Neural cell (in vitro differentiated cells): Measurements from ENCODE around the gene PGM2L1. TPM values are rescaled to one million over a fixed set of nuclear protein-coding genes. Genes with fewer than 3 reads are reported as not detected.

ENCODE experiments used
- H2AFZ ChIP-seq: fragments of 200-600, 300-800 bp; sonication (generic), shearing (Covaris generic); 2 replicates; pipeline ENCODE4 v1.6.0; 2014; ENCODE audit warnings: low read depth, mild to moderate bottlenecking, antibody characterized with exemption, low read length, moderate library complexity
- H3F3A ChIP-seq: fragments of 200-600 bp; shearing (Covaris generic); 2 replicates; pipeline ENCODE4 v1.6.1; 2016; ENCODE audit warnings: mild to moderate bottlenecking, moderate library complexity, mixed read lengths, antibody characterized with exemption, low read length; ENCODE audit not compliant: insufficient read depth, poor library complexity, severe bottlenecking
- H3K27ac ChIP-seq: fragments of 200-600, 300-800 bp; sonication (generic), shearing (Covaris generic); 2 replicates; pipeline ENCODE4 v1.5.1; 2014; ENCODE audit warnings: mild to moderate bottlenecking, low read length, moderate library complexity
- H3K27me3 ChIP-seq: fragments of 300-800, 200-600 bp; sonication (generic), shearing (Covaris generic); 2 replicates; pipeline ENCODE4 v1.6.0; 2014; ENCODE audit warnings: mild to moderate bottlenecking, low read depth, low read length, moderate library complexity; ENCODE audit not compliant: insufficient read depth
- H3K36me3 ChIP-seq: fragments of 300-800, 200-600 bp; sonication (generic), shearing (Covaris generic); 2 replicates; pipeline ENCODE4 v1.5.1; 2014; ENCODE audit warnings: mild to moderate bottlenecking, antibody characterized with exemption, low read length, moderate library complexity; ENCODE audit not compliant: insufficient read depth
- H3K4me2 ChIP-seq: fragments of 300-800, 200-600 bp; sonication (generic), shearing (Covaris generic); 2 replicates; pipeline ENCODE4 v1.6.0; 2014; ENCODE audit warnings: mild to moderate bottlenecking, low read length
- H3K4me3 ChIP-seq: fragments of 300-800, 200-600 bp; sonication (generic), shearing (Covaris generic); 2 replicates; pipeline ENCODE4 v1.5.1; 2014; ENCODE audit warnings: mild to moderate bottlenecking, low read length, moderate library complexity
- H3K79me2 ChIP-seq: fragments of 200-600 bp; shearing (Covaris generic); replicated peaks from 2 replicates; pipeline ENCODE4 v1.6.0; 2014; ENCODE audit warnings: mild to moderate bottlenecking, low read length, moderate library complexity; ENCODE audit not compliant: insufficient read depth
- H3K9ac ChIP-seq: fragments of 300-800, 200-600 bp; sonication (generic), shearing (Covaris generic); 2 replicates; pipeline ENCODE4 v1.6.1; 2016; ENCODE audit warnings: mild to moderate bottlenecking, low read length, mixed read lengths
- H3K9me2 ChIP-seq: fragments of 200-600 bp; shearing (Covaris generic); 2 replicates; pipeline ENCODE4 v1.6.1; 2016; ENCODE audit warnings: mild to moderate bottlenecking, low read length, mixed read lengths; ENCODE audit not compliant: insufficient read depth
- H3K9me3 ChIP-seq: fragments of 200-600, 300-800 bp; sonication (generic), shearing (Covaris generic); 2 replicates; pipeline ENCODE4 v1.6.1; 2016; ENCODE audit warnings: mild to moderate bottlenecking, mixed run types, low read length, moderate library complexity, mixed read lengths
- H4K20me1 ChIP-seq: fragments of 200-600 bp; shearing (Covaris generic); 2 replicates; pipeline ENCODE4 v1.6.1; 2016; ENCODE audit warnings: mild to moderate bottlenecking, mixed run types; ENCODE audit not compliant: insufficient read depth
- CTCF ChIP-seq: fragments of 450-650 bp; IDR thresholded peaks from 2 replicates; pipeline ENCODE4 v1.5.1; 2014; ENCODE audit warnings: antibody characterized with exemption, mild to moderate bottlenecking, moderate library complexity; ENCODE audit not compliant: poor library complexity, severe bottlenecking
- EP300 ChIP-seq: fragments of 450-650 bp; conservative IDR thresholded peaks from 2 replicates; pipeline ENCODE4 v1.6.1; 2014; ENCODE audit warnings: antibody characterized with exemption, mild to moderate bottlenecking, moderate library complexity; ENCODE audit not compliant: poor library complexity, severe bottlenecking
- EZH2 ChIP-seq: fragments of 200-600, 300-800 bp; shearing (Covaris generic), sonication (generic); IDR thresholded peaks from 2 replicates; pipeline ENCODE4 v1.6.1; 2014; ENCODE audit warnings: antibody characterized with exemption, low read length, borderline replicate concordance, mild to moderate bottlenecking; ENCODE audit not compliant: insufficient read depth, poor library complexity, severe bottlenecking
- MXI1 ChIP-seq: fragments of 450-650 bp; conservative IDR thresholded peaks from 2 replicates; pipeline ENCODE4 v1.6.1; 2014; ENCODE audit warnings: antibody characterized with exemption, mild to moderate bottlenecking; ENCODE audit not compliant: poor library complexity, severe bottlenecking
- POLR2AphosphoS5 ChIP-seq: IDR thresholded peaks from 2 replicates; pipeline ENCODE4 v1.6.1; 2012
- RAD21 ChIP-seq: fragments of 450-650 bp; conservative IDR thresholded peaks from 2 replicates; pipeline ENCODE4 v1.6.1; 2014; ENCODE audit warnings: antibody characterized with exemption, mild to moderate bottlenecking, moderate library complexity
- REST ChIP-seq: IDR thresholded peaks from 2 replicates; pipeline ENCODE4 v1.6.1; 2012; ENCODE audit warnings: borderline replicate concordance
- SMC3 ChIP-seq: fragments of 450-650 bp; conservative IDR thresholded peaks from 2 replicates; pipeline ENCODE4 v1.6.1; 2014; ENCODE audit warnings: antibody characterized with exemption, mild to moderate bottlenecking, moderate library complexity; ENCODE audit not compliant: poor library complexity
- TAF1 ChIP-seq: IDR thresholded peaks from 2 replicates; pipeline ENCODE4 v1.6.1; 2012; ENCODE audit warnings: low read depth
- polyA plus RNA-seq: library from polyadenylated mRNA; depleted of rRNA; stranded (reverse); fragments of >200 nt; gene quantifications from 2 replicates; pipeline ENCODE4 v1.2.3, GENCODE V29; 2014

Gene PGM2L1
- polyA plus RNA-seq, 1 donor from 2014 or later: 95.0 TPM

- Histone ChIP-seq H3K4me3 (no peak overlapping the region), H3K4me2 (no peak overlapping the region), H3K36me3 (peaks cover 19% of the 10 kb centered on the region), H3K27ac (no peak overlapping the region), H3F3A (no peaks in the 10 kb centered on the region), H4K20me1 (no peaks in the 10 kb centered on the region), H3K9me3 (no peaks in the 10 kb centered on the region), H3K9me2 (no peaks in the 10 kb centered on the region), H3K79me2 (no peaks in the 10 kb centered on the region), H2AFZ (no peak overlapping the region), H3K9ac (no peak overlapping the region), H3K27me3 (no peaks in the 10 kb centered on the region)
- TF ChIP-seq EP300 (no peak), MXI1 (no peak), EZH2 (no peak), RAD21 (no peak), SMC3 (no peak), REST (no peak), TAF1 (no peak), POLR2AphosphoS5 (no peak), CTCF (no peak)
Observed at GRCh38 chr11:74338963-74339362, 59.3 kb downstream of the PGM2L1 start.

GRCh38 chr11:74333193-74333592 lies 65.0 kb downstream of the PGM2L1 start:
- Histone ChIP-seq H3K79me2 (no peaks in the 10 kb centered on the region), H3K27ac (no peak overlapping the region), H3K4me2 (no peak overlapping the region), H3K9ac (no peak overlapping the region), H4K20me1 (no peaks in the 10 kb centered on the region), H3K4me3 (no peak overlapping the region), H2AFZ (no peak overlapping the region), H3K36me3 (peaks cover 11% of the 10 kb centered on the region), H3K9me2 (no peaks in the 10 kb centered on the region), H3K27me3 (no peaks in the 10 kb centered on the region), H3K9me3 (no peaks in the 10 kb centered on the region), H3F3A (no peaks in the 10 kb centered on the region)
- no peak for TF ChIP-seq MXI1
- TF ChIP-seq SMC3: no peak
- TF ChIP-seq POLR2AphosphoS5: no peak
- TF ChIP-seq RAD21: no peak
- TF ChIP-seq TAF1: no peak
- no peak for TF ChIP-seq EP300
- TF ChIP-seq CTCF: no peak
- no peak for TF ChIP-seq REST
- no peak for TF ChIP-seq EZH2
